K562 (cell line): ENCODE data around the gene ENHO. TPM values are rescaled to one million over a fixed set of nuclear protein-coding genes. Genes with fewer than 3 reads are reported as not detected.

Experiments
- ATAC-seq: fragments of 200-7000 bp; cut with Tn5 transposase; 3 replicates; pipeline ENCODE4 v1.9.1; 2020; ENCODE audit warnings: moderate library complexity
- BruUV-seq: library from RNA; stranded (reverse); fragments of 400-500 nt; replicated peaks from 2 replicates; lab custom pipeline; 2021; lab: Mats Ljungman, UMichigan
- CTCF ChIA-PET: fragments of 300-600 bp; formaldehyde crosslinking; extraction: SDS; loops from one replicate; lab custom pipeline; 2021; ENCODE audit warnings: low intra/inter-chr PET ratio; lab: Yijun Ruan, JAX
- POLR2A ChIA-PET: fragments of 300-600, 350-650 bp; sonication (Branson Sonifier 250); formaldehyde crosslinking; extraction: SDS; loops from one replicate; lab custom pipeline; 2021; ENCODE audit warnings: antibody characterized with exemption, inconsistent platforms; lab: Yijun Ruan, JAX
- DNase-seq, 4 experiments: peaks; one replicate each; pipeline versions ENCODE4 v3.0.0 to v3.0.0-alpha.2; 2011 to 2018; ENCODE audit warnings: low spot score in 3 of 4, mixed read lengths in 3 of 4; ENCODE audit errors: extremely low read depth in 1 of 4
- FAIRE-seq: peaks from 2 replicates; lab custom pipeline; 2011; peaks lifted over from hg19 to GRCh38; lab: Jason Lieb, UNC
- H2AFZ ChIP-seq: 2 replicates; pipeline ENCODE4 v1.6.0; 2011; ENCODE audit warnings: low read depth, low read length, control low read depth, inconsistent platforms
- H3K27ac ChIP-seq: fragments of 200-600 bp; 3 replicates; pipeline ENCODE4 v1.8.0; 2011; ENCODE audit warnings: low read depth, mild to moderate bottlenecking, control low read depth, inconsistent platforms, low read length, moderate library complexity, mixed read lengths; ENCODE audit errors: extremely low read depth
- H3K27me3 ChIP-seq, 2 experiments: fragments of 300-600 bp in 1 of 2; 2 replicates in 1 of 2; 3 replicates in 1 of 2; pipeline versions ENCODE4 v1.6.0 to v1.8.0; 2011; ENCODE audit warnings: inconsistent platforms in 2 of 2, low read length in 2 of 2, mild to moderate bottlenecking in 1 of 2, mixed read lengths in 1 of 2, moderate library complexity in 1 of 2; ENCODE audit not compliant: control insufficient read depth in 2 of 2, insufficient read depth in 2 of 2
- H3K36me3 ChIP-seq: fragments of 300-600 bp; 3 replicates; pipeline ENCODE4 v1.8.0; 2011; ENCODE audit warnings: mild to moderate bottlenecking, low read length, inconsistent platforms; ENCODE audit not compliant: control insufficient read depth, insufficient read depth
- H3K4me1 ChIP-seq, 2 experiments: fragments of 200-600 bp in 1 of 2; replicated peaks in 1 of 2; 2 replicates in 1 of 2; 3 replicates in 1 of 2; pipeline versions ENCODE4 v1.5.1 to v1.8.0; 2011; ENCODE audit warnings: inconsistent platforms in 2 of 2, low read length in 2 of 2, mild to moderate bottlenecking in 1 of 2, mixed read lengths in 1 of 2, moderate library complexity in 1 of 2; ENCODE audit not compliant: control insufficient read depth in 2 of 2, insufficient read depth in 2 of 2
- H3K4me2 ChIP-seq: 2 replicates; pipeline ENCODE4 v1.6.1; 2011; ENCODE audit warnings: low read length, control low read depth, inconsistent platforms, mixed read lengths; ENCODE audit not compliant: insufficient read depth
- H3K4me3 ChIP-seq: fragments of 200-600 bp; sonication (generic), shearing (Covaris generic); 2 replicates; pipeline ENCODE4 v1.5.1; 2016; ENCODE audit warnings: control low read depth, inconsistent platforms
- H3K79me2 ChIP-seq: fragments of 200-600 bp; 3 replicates; pipeline ENCODE4 v1.8.0; 2011; ENCODE audit warnings: low read length, inconsistent platforms; ENCODE audit not compliant: control insufficient read depth, insufficient read depth
- H3K9ac ChIP-seq, 2 experiments: 2 replicates each; pipeline versions ENCODE4 v1.6.0 to v1.6.1; 2011; ENCODE audit warnings: low read depth in 2 of 2, low read length in 2 of 2, control low read depth in 1 of 2, inconsistent platforms in 1 of 2, mild to moderate bottlenecking in 1 of 2, mixed read lengths in 1 of 2; ENCODE audit not compliant: insufficient read depth in 1 of 2
- H3K9me1 ChIP-seq: one replicate; pipeline ENCODE4 v1.6.0; 2011; ENCODE audit warnings: inconsistent platforms, mild to moderate bottlenecking, low read length, moderate library complexity; ENCODE audit not compliant: control insufficient read depth, insufficient read depth
- H3K9me3 ChIP-seq: replicated peaks from 2 replicates; pipeline ENCODE4 v1.5.1; 2011; ENCODE audit warnings: low read depth, low read length, inconsistent platforms; ENCODE audit not compliant: control insufficient read depth, insufficient read depth
- H4K20me1 ChIP-seq: replicated peaks from 2 replicates; pipeline ENCODE4 v1.6.1; 2011; ENCODE audit warnings: low read length, inconsistent platforms, mixed read lengths; ENCODE audit not compliant: control insufficient read depth, insufficient read depth
- ASH1L ChIP-seq: fragments of 450-650 bp; IDR thresholded peaks from 2 replicates; pipeline ENCODE4 v1.6.1; 2018; ENCODE audit warnings: borderline replicate concordance, mild to moderate bottlenecking, low read depth; ENCODE audit not compliant: partially characterized antibody
- CAMTA2 ChIP-seq: fragments of 250-450 bp; sonication (Bioruptor Pico); conservative IDR thresholded peaks from 2 replicates; pipeline ENCODE4 v1.5.1; 2022
- HDAC3 ChIP-seq: fragments of 450-650 bp; IDR thresholded peaks from 2 replicates; pipeline ENCODE4 v1.6.1; 2018; ENCODE audit warnings: borderline replicate concordance, mild to moderate bottlenecking, moderate library complexity; ENCODE audit not compliant: partially characterized antibody
- HMBOX1 ChIP-seq: sonication (generic); IDR thresholded peaks from 2 replicates; pipeline ENCODE4 v1.6.1; 2016
- MLX ChIP-seq, 2 experiments: fragments of 450-650 bp in 1 of 2; sonication (generic) in 1 of 2; formaldehyde crosslinking; conservative IDR thresholded peaks; 2 replicates each; pipeline versions ENCODE4 v1.4.0 to v1.8.1; 2020 to 2022; ENCODE audit warnings: mild to moderate bottlenecking in 1 of 2, missing genetic modification reagents in 1 of 2
- SIN3A ChIP-seq, 2 experiments: fragments of 150-350 bp in 1 of 2; IDR thresholded peaks; 2 replicates each; pipeline ENCODE4 v1.6.1; 2011 to 2016; ENCODE audit warnings: borderline replicate concordance in 2 of 2, low read depth in 2 of 2, low read length in 2 of 2, mild to moderate bottlenecking in 2 of 2, moderate library complexity in 2 of 2; ENCODE audit not compliant: control insufficient read depth in 1 of 2
- SMARCA5 ChIP-seq: fragments of 450-650 bp; IDR thresholded peaks from 2 replicates; pipeline ENCODE4 v1.6.1; 2016
- ZNF174 ChIP-seq: fragments of 250-450 bp; sonication (Bioruptor Pico); IDR thresholded peaks from 2 replicates; pipeline ENCODE4 v1.4.0; 2020; ENCODE audit warnings: mild to moderate bottlenecking
- ZNF584 ChIP-seq: fragments of 200-800 bp; sonication (Bioruptor generic); IDR thresholded peaks from 2 replicates; pipeline ENCODE4 v1.6.1; 2016; ENCODE audit warnings: low read depth, mild to moderate bottlenecking, missing genetic modification characterization, missing compliant biosample characterization
- WGBS: fragments of 100-300 bp; shearing (Covaris generic); methylation state at CpG from one replicate; pipeline ENCODE4 v1.1.6; 2016; ENCODE audit warnings: low coverage, mixed read lengths; ENCODE audit not compliant: insufficient coverage; ENCODE audit errors: missing lambda C conversion rate; 5-methylcytosine and 5-hydroxymethylcytosine counted together
- in situ Hi-C: fragments of 300-500 bp; cut with MboI; formaldehyde crosslinking; loops from 4 replicates; pipeline ENCODE4 v1.15.0; 2018; ENCODE audit warnings: inconsistent platforms, mixed read lengths
- intact Hi-C: fragments of 100-400 bp; cut with micrococcal nuclease; formaldehyde crosslinking; loops from 2 replicates; pipeline ENCODE4 v1.14.2; 2022
- polyA plus RNA-seq, 8 experiments: library from polyadenylated mRNA; depleted of rRNA in 4 of 8; stranded (reverse) in 5 of 8; unstranded in 3 of 8; fragments of >200 nt; fragmentation: Nextera tagmentation in 2 of 8; fragmentation: Illumina TruSeq in 1 of 8; extraction: Ambion mirVana in 2 of 8; extraction: Trizol in 1 of 8; gene quantifications; 2 replicates each; pipeline versions ENCODE4 v1.2.1 to v1.2.3, GENCODE V29; 2011 to 2014; ENCODE audit warnings: inconsistent platforms in 1 of 8, missing spikeins in 1 of 8
- total RNA-seq, 7 experiments: library from RNA; depleted of rRNA in 6 of 7; stranded (reverse); fragments of >200 nt in 6 of 7; fragmentation: Illumina TruSeq in 2 of 7; extraction: Trizol in 2 of 7; gene quantifications; 2 replicates each; pipeline versions ENCODE4 v1.2.1 to v1.2.3, GENCODE V29; 2011 to 2021; ENCODE audit warnings: low replicate concordance in 1 of 7
- TF ChIP-seq, protein P1 (sequence below): sonication (generic); formaldehyde crosslinking; IDR thresholded peaks from 2 replicates; pipeline ENCODE4 v1.8.1; 2022; ENCODE audit warnings: missing genetic modification reagents
- TF ChIP-seq, protein P2 (sequence below): sonication (generic); formaldehyde crosslinking; IDR thresholded peaks from 2 replicates; pipeline ENCODE4 v1.8.1; 2023; ENCODE audit warnings: mild to moderate bottlenecking, missing genetic modification reagents
- TF ChIP-seq, protein P3 (sequence below): sonication (generic); formaldehyde crosslinking; IDR thresholded peaks from 2 replicates; pipeline ENCODE4 v1.8.0; 2022; ENCODE audit warnings: mild to moderate bottlenecking, missing genetic modification reagents, borderline replicate concordance

Gene ENHO
- total and polyA plus RNA-seq, 9 of the 15 experiments (the other 6 are each of a cell fraction or from before 2014, with no cell fraction given): 0.24 TPM; not detected in 8

DNA sequence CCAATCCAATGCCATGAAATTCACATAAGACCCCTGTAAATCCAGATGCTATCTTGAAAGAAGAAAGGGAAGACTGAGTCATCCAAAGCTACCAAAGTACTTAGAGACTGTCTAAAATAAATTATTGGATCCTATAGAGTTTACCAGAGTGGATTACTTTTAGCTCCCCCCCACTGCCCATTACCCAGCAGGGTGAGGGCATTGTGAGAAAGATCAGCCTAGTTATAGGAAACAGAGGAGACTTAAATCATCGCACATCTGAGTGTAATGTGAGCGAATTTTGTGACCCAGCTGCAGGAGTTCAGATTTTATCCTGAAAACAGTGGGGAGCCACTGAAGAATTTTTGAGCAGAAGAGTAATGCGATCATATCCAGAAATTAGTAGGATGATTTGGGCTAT is 1.6 kb upstream of the ENHO start:
- no peak overlapping the region for H2AFZ ChIP-seq
- H3K27me3 ChIP-seq: peaks cover 0 to 15% of the 10 kb centered on the region in 2 experiments; a peak in 2 of 5 replicates
- POLR2A ChIA-PET: no interaction called here
- no TSS peak for BruUV-seq
- H3K9me1 ChIP-seq: no peaks in the 10 kb centered on the region
- H3K9me3 ChIP-seq: no peaks in the 10 kb centered on the region
- no peaks in the 10 kb centered on the region for H4K20me1 ChIP-seq
- peaks cover 6 to 12% of the 10 kb centered on the region in 2 experiments; a peak in 4 of 5 replicates for H3K4me1 ChIP-seq
- ATAC-seq: no peak
- no peak for FAIRE-seq
- in situ Hi-C loops: no loop called here
- 3% methylated on average over 3 of the region's 3 CpGs for WGBS
- H3K36me3 ChIP-seq: no peaks in the 10 kb centered on the region
- intact Hi-C loops: no loop called here
- TF ChIP-seq ASH1L: no peak
- TF ChIP-seq, protein P1, sequence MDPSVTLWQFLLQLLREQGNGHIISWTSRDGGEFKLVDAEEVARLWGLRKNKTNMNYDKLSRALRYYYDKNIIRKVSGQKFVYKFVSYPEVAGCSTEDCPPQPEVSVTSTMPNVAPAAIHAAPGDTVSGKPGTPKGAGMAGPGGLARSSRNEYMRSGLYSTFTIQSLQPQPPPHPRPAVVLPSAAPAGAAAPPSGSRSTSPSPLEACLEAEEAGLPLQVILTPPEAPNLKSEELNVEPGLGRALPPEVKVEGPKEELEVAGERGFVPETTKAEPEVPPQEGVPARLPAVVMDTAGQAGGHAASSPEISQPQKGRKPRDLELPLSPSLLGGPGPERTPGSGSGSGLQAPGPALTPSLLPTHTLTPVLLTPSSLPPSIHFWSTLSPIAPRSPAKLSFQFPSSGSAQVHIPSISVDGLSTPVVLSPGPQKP (CRISPR knock-in tag): no peak
- TF ChIP-seq, protein P2, sequence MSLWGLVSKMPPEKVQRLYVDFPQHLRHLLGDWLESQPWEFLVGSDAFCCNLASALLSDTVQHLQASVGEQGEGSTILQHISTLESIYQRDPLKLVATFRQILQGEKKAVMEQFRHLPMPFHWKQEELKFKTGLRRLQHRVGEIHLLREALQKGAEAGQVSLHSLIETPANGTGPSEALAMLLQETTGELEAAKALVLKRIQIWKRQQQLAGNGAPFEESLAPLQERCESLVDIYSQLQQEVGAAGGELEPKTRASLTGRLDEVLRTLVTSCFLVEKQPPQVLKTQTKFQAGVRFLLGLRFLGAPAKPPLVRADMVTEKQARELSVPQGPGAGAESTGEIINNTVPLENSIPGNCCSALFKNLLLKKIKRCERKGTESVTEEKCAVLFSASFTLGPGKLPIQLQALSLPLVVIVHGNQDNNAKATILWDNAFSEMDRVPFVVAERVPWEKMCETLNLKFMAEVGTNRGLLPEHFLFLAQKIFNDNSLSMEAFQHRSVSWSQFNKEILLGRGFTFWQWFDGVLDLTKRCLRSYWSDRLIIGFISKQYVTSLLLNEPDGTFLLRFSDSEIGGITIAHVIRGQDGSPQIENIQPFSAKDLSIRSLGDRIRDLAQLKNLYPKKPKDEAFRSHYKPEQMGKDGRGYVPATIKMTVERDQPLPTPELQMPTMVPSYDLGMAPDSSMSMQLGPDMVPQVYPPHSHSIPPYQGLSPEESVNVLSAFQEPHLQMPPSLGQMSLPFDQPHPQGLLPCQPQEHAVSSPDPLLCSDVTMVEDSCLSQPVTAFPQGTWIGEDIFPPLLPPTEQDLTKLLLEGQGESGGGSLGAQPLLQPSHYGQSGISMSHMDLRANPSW (CRISPR knock-in tag): no peak
- no peak for TF ChIP-seq CAMTA2
- no peak for TF ChIP-seq HMBOX1
- no peak for TF ChIP-seq ZNF584 (CRISPR knock-in tag)
- TF ChIP-seq, protein P3, sequence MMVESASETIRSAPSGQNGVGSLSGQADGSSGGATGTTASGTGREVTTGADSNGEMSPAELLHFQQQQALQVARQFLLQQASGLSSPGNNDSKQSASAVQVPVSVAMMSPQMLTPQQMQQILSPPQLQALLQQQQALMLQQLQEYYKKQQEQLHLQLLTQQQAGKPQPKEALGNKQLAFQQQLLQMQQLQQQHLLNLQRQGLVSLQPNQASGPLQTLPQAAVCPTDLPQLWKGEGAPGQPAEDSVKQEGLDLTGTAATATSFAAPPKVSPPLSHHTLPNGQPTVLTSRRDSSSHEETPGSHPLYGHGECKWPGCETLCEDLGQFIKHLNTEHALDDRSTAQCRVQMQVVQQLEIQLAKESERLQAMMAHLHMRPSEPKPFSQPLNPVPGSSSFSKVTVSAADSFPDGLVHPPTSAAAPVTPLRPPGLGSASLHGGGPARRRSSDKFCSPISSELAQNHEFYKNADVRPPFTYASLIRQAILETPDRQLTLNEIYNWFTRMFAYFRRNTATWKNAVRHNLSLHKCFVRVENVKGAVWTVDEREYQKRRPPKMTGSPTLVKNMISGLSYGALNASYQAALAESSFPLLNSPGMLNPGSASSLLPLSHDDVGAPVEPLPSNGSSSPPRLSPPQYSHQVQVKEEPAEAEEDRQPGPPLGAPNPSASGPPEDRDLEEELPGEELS (CRISPR knock-in tag): no peak
- TF ChIP-seq SMARCA5: no peak
- no peak for TF ChIP-seq MLX (CRISPR knock-in tag; conservative IDR thresholded peaks at IDR 0.05)
- TF ChIP-seq HDAC3: no peak
- TF ChIP-seq ZNF174 (CRISPR knock-in tag): no peak
- TF ChIP-seq SIN3A (IDR thresholded peaks at IDR 0.05; ENCODE audit: borderline replicate concordance in 2 of 2, control insufficient read depth in 1 of 2, low read depth in 2 of 2, low read length in 2 of 2): no peak
- H3K4me2 ChIP-seq: no peak overlapping the region
- CTCF ChIA-PET: no interaction called here
- H3K4me3 ChIP-seq: no peak overlapping the region
- H3K27ac ChIP-seq: no peak overlapping the region
- no peak overlapping the region for H3K9ac ChIP-seq
- no peaks in the 10 kb centered on the region for H3K79me2 ChIP-seq
- DNase-seq: no peak
